Esophagus squamous epithelium (tissue), 4 donors: ENCODE measurements around the gene FUT3.

Experiments
- POLR2A ChIP-seq, 4 donors: fragments of 450-650 bp; IDR thresholded peaks; one replicate each; pipeline ENCODE4 v1.6.1; 2017; ENCODE audit warnings: antibody characterized with exemption in 4 of 4, mild to moderate bottlenecking in 4 of 4, moderate library complexity in 3 of 4
- TF ChIP-seq, protein P1 (sequence below), 6 experiments: fragments of 450-650 bp in 4 of 6; fragments of 200-600 bp in 2 of 6; sonication (generic) in 2 of 6; IDR thresholded peaks; one replicate each; pipeline ENCODE4 v1.5.1; 2016 to 2019; ENCODE audit warnings: antibody characterized with exemption in 6 of 6, mild to moderate bottlenecking in 4 of 6, moderate library complexity in 4 of 6

DNA sequence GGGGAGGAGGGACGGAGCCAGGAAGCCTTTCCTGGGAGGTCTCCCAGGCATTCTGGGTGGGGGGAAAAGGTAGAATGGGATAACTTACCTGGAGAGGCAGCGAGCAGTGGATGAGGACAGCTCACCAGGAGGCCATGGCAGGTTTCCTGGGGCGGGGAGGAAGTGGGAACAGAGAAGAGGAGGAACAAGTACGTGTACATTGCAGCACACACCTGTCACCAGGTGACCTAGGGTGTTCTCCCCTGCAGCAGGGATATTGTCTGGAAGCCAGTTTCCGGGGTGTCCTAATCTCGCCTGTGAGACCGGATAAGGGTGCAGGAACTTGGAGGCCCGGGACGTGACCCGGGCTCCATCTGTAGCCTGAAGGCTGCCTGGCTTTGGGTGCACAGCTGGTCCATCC lies at the start of gene FUT3:
- TF ChIP-seq, protein P1, sequence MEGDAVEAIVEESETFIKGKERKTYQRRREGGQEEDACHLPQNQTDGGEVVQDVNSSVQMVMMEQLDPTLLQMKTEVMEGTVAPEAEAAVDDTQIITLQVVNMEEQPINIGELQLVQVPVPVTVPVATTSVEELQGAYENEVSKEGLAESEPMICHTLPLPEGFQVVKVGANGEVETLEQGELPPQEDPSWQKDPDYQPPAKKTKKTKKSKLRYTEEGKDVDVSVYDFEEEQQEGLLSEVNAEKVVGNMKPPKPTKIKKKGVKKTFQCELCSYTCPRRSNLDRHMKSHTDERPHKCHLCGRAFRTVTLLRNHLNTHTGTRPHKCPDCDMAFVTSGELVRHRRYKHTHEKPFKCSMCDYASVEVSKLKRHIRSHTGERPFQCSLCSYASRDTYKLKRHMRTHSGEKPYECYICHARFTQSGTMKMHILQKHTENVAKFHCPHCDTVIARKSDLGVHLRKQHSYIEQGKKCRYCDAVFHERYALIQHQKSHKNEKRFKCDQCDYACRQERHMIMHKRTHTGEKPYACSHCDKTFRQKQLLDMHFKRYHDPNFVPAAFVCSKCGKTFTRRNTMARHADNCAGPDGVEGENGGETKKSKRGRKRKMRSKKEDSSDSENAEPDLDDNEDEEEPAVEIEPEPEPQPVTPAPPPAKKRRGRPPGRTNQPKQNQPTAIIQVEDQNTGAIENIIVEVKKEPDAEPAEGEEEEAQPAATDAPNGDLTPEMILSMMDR (IDR thresholded peaks at IDR 0.05): no peak
- no peak for TF ChIP-seq POLR2A (IDR thresholded peaks at IDR 0.05)
